ENCODE measurements around the gene OR51F2. TPM values are rescaled to one million over a fixed set of nuclear protein-coding genes. Genes with fewer than 3 reads are reported as not detected.
"Not testable (repeated sequence)": the region's sequence is repeated elsewhere in the genome, so short reads cannot be mapped to it uniquely, and the experiment has no call there.

Gene OR51F2, protein sequence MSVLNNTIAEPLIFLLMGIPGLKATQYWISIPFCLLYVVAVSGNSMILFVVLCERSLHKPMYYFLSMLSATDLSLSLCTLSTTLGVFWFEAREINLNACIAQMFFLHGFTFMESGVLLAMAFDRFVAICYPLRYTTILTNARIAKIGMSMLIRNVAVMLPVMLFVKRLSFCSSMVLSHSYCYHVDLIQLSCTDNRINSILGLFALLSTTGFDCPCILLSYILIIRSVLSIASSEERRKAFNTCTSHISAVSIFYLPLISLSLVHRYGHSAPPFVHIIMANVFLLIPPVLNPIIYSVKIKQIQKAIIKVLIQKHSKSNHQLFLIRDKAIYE
- not detected in 2 replicates for total RNA-seq

DNA sequence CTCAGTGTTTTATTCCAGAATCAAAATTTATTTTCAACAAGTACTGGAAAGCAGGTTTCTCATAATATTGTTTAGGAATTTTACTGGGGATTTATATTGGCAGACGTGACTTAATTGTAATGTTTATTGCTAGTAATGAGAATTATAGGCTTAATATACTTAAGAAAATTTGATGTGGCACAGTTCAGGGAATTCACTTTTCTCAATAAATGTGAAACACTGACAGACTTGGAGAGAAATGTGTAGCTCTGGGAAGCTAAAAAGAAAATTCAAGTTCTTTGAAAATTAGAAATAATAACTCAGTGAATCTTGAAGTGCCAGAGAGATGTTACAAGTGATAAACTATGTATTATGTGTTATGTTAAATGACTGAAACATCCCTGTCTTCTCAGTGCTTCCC, at the start of gene OR51F2:
TSS of gene OR51F2 (plus strand) at position 301 of the 400 bp plus-strand sequence. CDS start 101 bp downstream, outside the sequence.
- TF ChIP-seq, protein P1, sequence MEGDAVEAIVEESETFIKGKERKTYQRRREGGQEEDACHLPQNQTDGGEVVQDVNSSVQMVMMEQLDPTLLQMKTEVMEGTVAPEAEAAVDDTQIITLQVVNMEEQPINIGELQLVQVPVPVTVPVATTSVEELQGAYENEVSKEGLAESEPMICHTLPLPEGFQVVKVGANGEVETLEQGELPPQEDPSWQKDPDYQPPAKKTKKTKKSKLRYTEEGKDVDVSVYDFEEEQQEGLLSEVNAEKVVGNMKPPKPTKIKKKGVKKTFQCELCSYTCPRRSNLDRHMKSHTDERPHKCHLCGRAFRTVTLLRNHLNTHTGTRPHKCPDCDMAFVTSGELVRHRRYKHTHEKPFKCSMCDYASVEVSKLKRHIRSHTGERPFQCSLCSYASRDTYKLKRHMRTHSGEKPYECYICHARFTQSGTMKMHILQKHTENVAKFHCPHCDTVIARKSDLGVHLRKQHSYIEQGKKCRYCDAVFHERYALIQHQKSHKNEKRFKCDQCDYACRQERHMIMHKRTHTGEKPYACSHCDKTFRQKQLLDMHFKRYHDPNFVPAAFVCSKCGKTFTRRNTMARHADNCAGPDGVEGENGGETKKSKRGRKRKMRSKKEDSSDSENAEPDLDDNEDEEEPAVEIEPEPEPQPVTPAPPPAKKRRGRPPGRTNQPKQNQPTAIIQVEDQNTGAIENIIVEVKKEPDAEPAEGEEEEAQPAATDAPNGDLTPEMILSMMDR (IDR thresholded peaks at IDR 0.05; ENCODE audit: extremely low read depth, low read depth, low read length) = no peak
- no peak within 1 kb of the TSS for H3K4me2 ChIP-seq (ENCODE audit: insufficient read depth, low read length)
- H4K20me1 ChIP-seq (ENCODE audit: insufficient read depth, low read length) = no peaks in the 10 kb centered on the region
- no peak within 1 kb of the TSS for H3K4me3 ChIP-seq (ENCODE audit: insufficient read depth, low read length)
- H3K4me1 ChIP-seq (ENCODE audit: insufficient read depth, low read length) = peaks cover 2% of the 10 kb centered on the region
- H3K27ac ChIP-seq (ENCODE audit: low read depth, low read length) = no peak within 1 kb of the TSS
- no peak for DNase-seq (ENCODE audit: insufficient read length, low spot score, missing footprints)
- H3K79me2 ChIP-seq (ENCODE audit: insufficient read depth, low read length) = no peaks in the 10 kb centered on the region
- no peaks in the 10 kb centered on the region for H3K9me3 ChIP-seq (ENCODE audit: low read depth, low read length)
- H3K27me3 ChIP-seq (ENCODE audit: insufficient read depth, low read length) = no peaks in the 10 kb centered on the region
- H3K36me3 ChIP-seq (ENCODE audit: insufficient read depth, low read length) = no peaks in the 10 kb centered on the region
- H2AFZ ChIP-seq (ENCODE audit: low read length) = no peak within 1 kb of the TSS

DNA sequence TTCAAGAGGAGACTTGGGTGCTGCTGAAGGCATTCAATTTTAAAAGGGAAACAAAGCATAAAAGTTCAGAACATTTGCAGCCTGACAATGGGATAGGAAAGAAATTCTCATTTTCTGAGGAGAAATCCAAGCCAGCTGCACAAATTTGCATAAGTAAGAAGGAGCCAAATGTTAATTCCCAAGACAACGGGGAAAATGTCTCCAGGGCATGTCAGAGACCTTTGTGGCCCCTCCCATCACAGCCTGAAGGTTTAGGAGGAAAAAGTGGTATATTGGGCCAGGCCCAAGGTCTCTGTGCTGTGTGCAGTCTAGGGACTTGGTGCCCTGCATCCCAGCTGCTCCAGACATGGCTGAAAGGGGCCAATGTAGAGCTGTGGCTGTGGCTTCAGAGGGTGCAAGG, 38.7 kb upstream of the OR51F2 start:
- Histone ChIP-seq H3K4me2 (ENCODE audit: insufficient read depth, low read length) (no peak overlapping the region), H3K27ac (ENCODE audit: low read depth, low read length) (no peak overlapping the region), H3K27me3 (ENCODE audit: insufficient read depth, low read length) (no peaks in the 10 kb centered on the region), H2AFZ (ENCODE audit: low read length) (no peak overlapping the region), H3K9me3 (ENCODE audit: low read depth, low read length) (no peaks in the 10 kb centered on the region), H3K4me1 (ENCODE audit: insufficient read depth, low read length) (no peaks in the 10 kb centered on the region), H3K79me2 (ENCODE audit: insufficient read depth, low read length) (no peaks in the 10 kb centered on the region), H4K20me1 (ENCODE audit: insufficient read depth, low read length) (no peaks in the 10 kb centered on the region), H3K4me3 (ENCODE audit: insufficient read depth, low read length) (no peak overlapping the region), H3K36me3 (ENCODE audit: insufficient read depth, low read length) (no peaks in the 10 kb centered on the region)
- DNase-seq (ENCODE audit: insufficient read length, low spot score, missing footprints) = no peak
- TF ChIP-seq, protein P1 (IDR thresholded peaks at IDR 0.05; ENCODE audit: extremely low read depth, low read depth, low read length) = no peak

DNA sequence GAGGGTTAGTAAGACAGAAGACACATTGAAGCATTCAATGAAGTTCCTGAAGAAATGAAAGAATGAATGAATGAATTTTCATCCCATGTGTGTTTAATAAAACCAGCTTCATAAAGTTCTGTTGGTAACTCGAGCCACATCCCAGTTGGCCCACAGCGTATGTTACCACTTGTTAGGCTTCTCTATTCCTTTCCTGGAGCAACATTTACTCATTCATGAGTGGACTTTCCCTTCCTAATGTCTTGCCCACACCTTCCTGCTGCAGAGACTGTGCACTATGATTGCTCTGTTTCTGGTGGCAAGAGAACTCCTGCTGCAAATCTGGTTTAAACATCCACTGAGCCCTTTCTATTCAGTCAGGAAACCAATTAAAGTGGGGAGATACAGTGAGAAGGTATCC, 23.9 kb upstream of the OR51F2 start:
- Histone ChIP-seq H3K27ac (ENCODE audit: low read depth, low read length) (no peak overlapping the region), H2AFZ (ENCODE audit: low read length) (no peak overlapping the region), H3K9me3 (ENCODE audit: low read depth, low read length) (no peaks in the 10 kb centered on the region), H3K36me3 (ENCODE audit: insufficient read depth, low read length) (no peaks in the 10 kb centered on the region), H3K4me3 (ENCODE audit: insufficient read depth, low read length) (no peak overlapping the region), H3K79me2 (ENCODE audit: insufficient read depth, low read length) (no peaks in the 10 kb centered on the region), H3K27me3 (ENCODE audit: insufficient read depth, low read length) (no peaks in the 10 kb centered on the region), H3K4me1 (ENCODE audit: insufficient read depth, low read length) (no peaks in the 10 kb centered on the region), H3K4me2 (ENCODE audit: insufficient read depth, low read length) (no peak overlapping the region), H4K20me1 (ENCODE audit: insufficient read depth, low read length) (no peaks in the 10 kb centered on the region)
- no peak for DNase-seq (ENCODE audit: insufficient read length, low spot score, missing footprints)
- TF ChIP-seq, protein P1 (IDR thresholded peaks at IDR 0.05; ENCODE audit: extremely low read depth, low read depth, low read length) = no peak

DNA sequence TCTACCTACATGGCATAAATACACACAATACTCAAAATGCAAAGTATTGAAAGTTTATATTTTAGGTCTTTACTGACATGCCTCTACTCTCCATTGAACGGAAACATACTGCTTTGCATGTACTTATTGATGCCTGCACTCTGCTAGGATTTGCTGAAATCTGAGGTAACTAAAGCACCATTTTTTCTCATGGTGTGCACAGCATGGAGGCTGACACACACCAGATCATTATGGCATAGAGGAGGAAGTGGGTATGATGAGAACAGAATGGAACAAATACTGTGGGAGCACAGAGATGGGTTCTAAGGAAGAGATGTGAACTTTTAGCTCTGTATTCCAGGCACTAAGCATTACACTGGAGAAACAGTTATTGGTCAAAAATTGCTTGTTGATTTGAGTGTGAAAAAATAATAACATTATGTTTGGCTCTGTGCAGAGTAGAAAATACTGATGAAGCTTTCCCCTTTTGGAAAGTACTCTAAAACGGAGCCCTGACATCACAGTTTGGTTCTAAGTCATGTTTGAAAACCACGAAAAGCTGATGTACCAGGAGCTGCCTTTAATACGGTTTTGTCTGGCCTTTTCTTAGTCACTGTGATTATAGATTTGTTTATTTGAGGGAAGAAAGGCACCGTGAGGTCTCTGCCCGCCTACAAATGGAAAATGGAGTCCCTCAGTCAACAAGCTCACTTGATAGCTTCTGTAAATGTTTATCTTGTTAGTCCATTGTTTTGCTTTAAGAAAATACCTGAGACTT, 22.5 kb upstream of the OR51F2 start:
- DNase-seq (ENCODE audit: insufficient read length, low spot score, missing footprints) = no peak
- Histone ChIP-seq H4K20me1 (ENCODE audit: insufficient read depth, low read length) (no peaks in the 10 kb centered on the region), H3K27ac (ENCODE audit: low read depth, low read length) (no peak overlapping the region), H3K4me1 (ENCODE audit: insufficient read depth, low read length) (no peaks in the 10 kb centered on the region), H3K79me2 (ENCODE audit: insufficient read depth, low read length) (no peaks in the 10 kb centered on the region), H2AFZ (ENCODE audit: low read length) (no peak overlapping the region), H3K4me3 (ENCODE audit: insufficient read depth, low read length) (no peak overlapping the region), H3K27me3 (ENCODE audit: insufficient read depth, low read length) (no peaks in the 10 kb centered on the region), H3K36me3 (ENCODE audit: insufficient read depth, low read length) (no peaks in the 10 kb centered on the region), H3K9me3 (ENCODE audit: low read depth, low read length) (peaks cover 3% of the 10 kb centered on the region), H3K4me2 (ENCODE audit: insufficient read depth, low read length) (no peak overlapping the region)
- TF ChIP-seq, protein P1 (IDR thresholded peaks at IDR 0.05; ENCODE audit: extremely low read depth, low read depth, low read length) = no peak

DNA sequence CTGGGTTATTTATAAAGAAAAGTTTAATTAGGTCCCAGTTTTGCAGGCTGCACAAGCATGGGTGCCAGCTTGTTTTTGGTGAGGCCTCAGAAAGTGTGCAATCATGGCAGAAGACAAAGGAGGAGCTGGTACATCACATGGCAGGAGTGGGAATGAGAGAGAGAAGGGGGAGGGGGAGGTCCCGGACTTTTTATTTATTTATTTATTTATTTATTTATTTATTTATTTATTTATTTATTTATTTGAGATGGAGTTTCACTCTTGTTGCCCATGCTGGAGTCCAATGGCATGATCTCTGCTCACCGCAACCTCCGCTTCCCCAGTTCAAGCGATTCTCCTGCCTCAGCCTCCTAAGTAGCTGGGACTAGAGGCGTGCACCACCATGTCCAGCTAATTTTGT, 19.8 kb upstream of the OR51F2 start:
- not testable (repeated sequence) for H3K79me2 ChIP-seq (ENCODE audit: insufficient read depth, low read length); H3K4me3 ChIP-seq (ENCODE audit: insufficient read depth, low read length); H3K36me3 ChIP-seq (ENCODE audit: insufficient read depth, low read length); H3K4me1 ChIP-seq (ENCODE audit: insufficient read depth, low read length); H2AFZ ChIP-seq (ENCODE audit: low read length); H4K20me1 ChIP-seq (ENCODE audit: insufficient read depth, low read length); H3K4me2 ChIP-seq (ENCODE audit: insufficient read depth, low read length); H3K27me3 ChIP-seq (ENCODE audit: insufficient read depth, low read length); H3K9me3 ChIP-seq (ENCODE audit: low read depth, low read length); H3K27ac ChIP-seq (ENCODE audit: low read depth, low read length); DNase-seq (ENCODE audit: insufficient read length, low spot score, missing footprints)

Data from osteoblast (primary cell).